Ectodermal cell (in vitro differentiated cells): Measurements from ENCODE around the gene KIRREL1.

ENCODE experiments used
- H3K27ac ChIP-seq: 2 replicates; pipeline ENCODE4 v1.7.0; 2013; ENCODE audit warnings: mild to moderate bottlenecking, low read depth, low read length; ENCODE audit not compliant: insufficient read depth, poor library complexity, severe bottlenecking
- H3K27me3 ChIP-seq: 2 replicates; pipeline ENCODE4 v1.7.0; 2013; ENCODE audit warnings: mild to moderate bottlenecking, low read length; ENCODE audit not compliant: insufficient read depth, control insufficient read depth, poor library complexity, severe bottlenecking
- H3K36me3 ChIP-seq: one replicate; pipeline ENCODE4 v1.7.0; 2013; ENCODE audit warnings: low read length; ENCODE audit not compliant: control insufficient read depth, insufficient read depth
- H3K4me1 ChIP-seq: one replicate; pipeline ENCODE4 v1.7.0; 2013; ENCODE audit warnings: low read length; ENCODE audit not compliant: control insufficient read depth, insufficient read depth
- H3K4me3 ChIP-seq: 2 replicates; pipeline ENCODE4 v1.7.0; 2013; ENCODE audit warnings: low read depth, low read length, control low read depth; ENCODE audit not compliant: insufficient read depth
- H3K9me3 ChIP-seq: 2 replicates; pipeline ENCODE4 v1.7.0; 2013; ENCODE audit warnings: mild to moderate bottlenecking, low read length, moderate library complexity; ENCODE audit not compliant: control insufficient read depth
- WGBS, 2 experiments: methylation state at CpG; one replicate each; pipeline ENCODE4 v1.1.7; 2013; ENCODE audit warnings: missing lambda C conversion rate in 2 of 2; 5-methylcytosine and 5-hydroxymethylcytosine counted together

Gene KIRREL1

DNA sequence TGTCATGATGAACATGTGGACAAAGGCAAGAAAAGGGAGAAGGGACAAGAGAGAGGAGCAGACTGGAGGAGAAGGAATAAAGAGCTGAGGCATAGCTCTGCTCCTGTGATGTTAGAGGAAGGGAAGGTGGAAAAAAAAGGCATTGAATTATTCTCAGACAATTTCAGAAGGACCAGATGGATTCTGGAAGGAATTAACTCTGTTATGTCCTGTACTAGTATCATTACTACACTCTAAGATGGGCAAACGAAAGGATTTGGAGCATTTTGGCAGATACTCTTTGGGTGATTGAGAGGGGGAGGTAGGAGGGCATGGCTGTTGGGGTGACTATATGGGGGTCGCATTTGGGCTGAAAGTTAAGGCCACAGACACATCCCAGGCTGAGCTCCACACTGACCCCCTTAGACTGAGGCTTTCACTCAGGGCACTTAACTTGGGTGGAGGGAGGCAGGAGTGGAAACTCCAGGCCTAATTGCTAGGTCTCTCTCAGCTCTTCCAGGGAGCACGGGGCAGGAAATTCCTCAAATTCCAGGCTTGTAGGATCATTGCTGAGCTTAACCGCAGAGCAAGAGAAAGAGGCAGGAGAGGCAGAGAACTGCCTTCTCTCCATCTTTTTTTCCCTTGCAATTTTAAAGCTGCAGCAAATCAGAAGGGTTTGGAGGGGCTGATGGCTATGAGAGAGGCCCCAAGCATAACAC lies 25.9 kb downstream of the KIRREL1 start:
- H3K36me3 ChIP-seq, result no peaks in the 10 kb centered on the region
- H3K9me3 ChIP-seq, result no peaks in the 10 kb centered on the region
- H3K4me1 ChIP-seq, result peaks cover 81% of the 10 kb centered on the region
- 13 to 15% methylated on average over 4 of the region's 4 CpGs for WGBS, 2 experiments
- H3K27ac ChIP-seq, result peak overlapping the region; percentile 93
- H3K4me3 ChIP-seq, result no peak overlapping the region
- H3K27me3 ChIP-seq, result no peaks in the 10 kb centered on the region

DNA sequence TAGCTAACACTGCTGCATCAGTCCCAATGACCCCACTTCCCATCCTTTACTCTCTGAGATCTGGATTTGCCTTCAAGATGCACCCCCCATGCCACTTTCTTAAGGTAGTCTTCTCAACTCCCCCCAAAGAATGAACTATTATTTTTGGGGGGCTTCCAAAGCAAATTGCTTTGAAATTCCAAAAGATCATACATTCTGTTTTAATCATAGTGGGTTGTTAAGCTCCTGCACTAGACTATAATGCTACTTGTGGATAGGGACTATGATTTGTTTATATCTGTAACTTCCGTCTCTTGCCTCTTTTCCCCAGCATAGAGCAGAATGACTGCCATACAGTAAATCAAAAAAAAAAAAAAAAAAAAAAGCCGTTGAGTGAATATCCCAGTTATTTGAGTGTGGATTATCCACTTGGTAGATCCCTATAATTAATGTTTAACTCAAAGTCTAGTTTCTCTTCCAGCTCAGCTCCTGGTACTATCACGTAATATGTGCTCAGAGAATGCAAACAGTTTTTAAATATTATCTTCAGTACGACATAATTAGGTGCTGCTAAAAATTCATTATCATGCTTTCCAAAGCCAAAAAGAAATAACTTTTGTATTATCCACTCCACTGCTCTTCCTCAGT lies 26.9 kb downstream of the KIRREL1 start:
- H3K4me3 ChIP-seq, result no peak overlapping the region
- WGBS, 2 experiments, result 90 to 94% methylated on average over 2 of the region's 4 CpGs

DNA sequence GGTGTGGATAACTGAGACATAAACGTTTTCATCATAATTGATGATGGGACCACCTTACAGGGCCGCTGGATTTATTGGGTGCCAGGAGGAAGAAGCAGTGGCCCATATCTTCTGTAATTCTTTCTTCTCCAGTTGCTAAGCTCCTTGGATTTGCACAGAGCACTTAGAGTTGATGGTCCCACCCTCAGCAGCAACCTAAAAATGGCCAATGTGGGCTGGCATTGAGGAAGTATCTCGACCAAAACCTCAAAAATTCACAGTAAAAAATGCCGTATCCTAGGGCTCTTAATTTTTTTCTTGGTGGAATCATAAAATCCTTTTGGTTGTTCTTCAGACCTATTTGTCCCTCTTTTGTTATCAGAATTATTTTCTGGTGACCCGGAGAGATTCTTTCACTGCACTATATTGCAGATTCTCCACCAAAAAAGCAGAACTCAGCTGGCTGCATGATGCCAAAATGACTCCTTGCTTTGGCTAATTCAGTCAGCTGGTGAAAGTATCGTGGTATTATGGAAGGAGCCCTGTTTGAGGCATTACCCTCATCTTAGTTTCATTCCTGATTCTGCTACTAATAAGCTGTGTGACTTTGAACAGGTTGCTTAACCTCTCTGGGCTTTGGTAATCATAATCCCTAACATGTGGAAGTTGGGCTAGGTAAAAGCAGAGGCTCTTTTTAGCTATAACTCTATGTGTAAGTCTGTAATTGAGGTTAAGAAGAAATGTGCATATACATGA lies 27.6 kb downstream of the KIRREL1 start:
- Histone ChIP-seq H3K4me1 (peaks cover 86% of the 10 kb centered on the region), H3K27me3 (no peaks in the 10 kb centered on the region), H3K4me3 (no peak overlapping the region), H3K36me3 (no peaks in the 10 kb centered on the region), H3K9me3 (no peaks in the 10 kb centered on the region), H3K27ac (no peak overlapping the region)
- 68 to 70% methylated on average over 6 of the region's 6 CpGs for WGBS, 2 experiments

More for the DNA sequence above, 26.9 kb downstream of the KIRREL1 start:
- H3K27ac ChIP-seq, result peak overlapping the region; percentile 93
- peaks cover 83% of the 10 kb centered on the region for H3K4me1 ChIP-seq
- H3K9me3 ChIP-seq, result no peaks in the 10 kb centered on the region
- H3K36me3 ChIP-seq, result no peaks in the 10 kb centered on the region
- no peaks in the 10 kb centered on the region for H3K27me3 ChIP-seq

- WGBS, 2 experiments, result 85 to 87% methylated on average over 2 of the region's 2 CpGs
- H3K4me1 ChIP-seq, result peaks cover 83% of the 10 kb centered on the region
- H3K27ac ChIP-seq, result no peak overlapping the region
- H3K27me3 ChIP-seq, result no peaks in the 10 kb centered on the region
- H3K9me3 ChIP-seq, result no peaks in the 10 kb centered on the region
- no peak overlapping the region for H3K4me3 ChIP-seq
- no peaks in the 10 kb centered on the region for H3K36me3 ChIP-seq
These were observed 28.3 kb downstream of the KIRREL1 start for GRCh38 chr1:158021721-158022120.

DNA sequence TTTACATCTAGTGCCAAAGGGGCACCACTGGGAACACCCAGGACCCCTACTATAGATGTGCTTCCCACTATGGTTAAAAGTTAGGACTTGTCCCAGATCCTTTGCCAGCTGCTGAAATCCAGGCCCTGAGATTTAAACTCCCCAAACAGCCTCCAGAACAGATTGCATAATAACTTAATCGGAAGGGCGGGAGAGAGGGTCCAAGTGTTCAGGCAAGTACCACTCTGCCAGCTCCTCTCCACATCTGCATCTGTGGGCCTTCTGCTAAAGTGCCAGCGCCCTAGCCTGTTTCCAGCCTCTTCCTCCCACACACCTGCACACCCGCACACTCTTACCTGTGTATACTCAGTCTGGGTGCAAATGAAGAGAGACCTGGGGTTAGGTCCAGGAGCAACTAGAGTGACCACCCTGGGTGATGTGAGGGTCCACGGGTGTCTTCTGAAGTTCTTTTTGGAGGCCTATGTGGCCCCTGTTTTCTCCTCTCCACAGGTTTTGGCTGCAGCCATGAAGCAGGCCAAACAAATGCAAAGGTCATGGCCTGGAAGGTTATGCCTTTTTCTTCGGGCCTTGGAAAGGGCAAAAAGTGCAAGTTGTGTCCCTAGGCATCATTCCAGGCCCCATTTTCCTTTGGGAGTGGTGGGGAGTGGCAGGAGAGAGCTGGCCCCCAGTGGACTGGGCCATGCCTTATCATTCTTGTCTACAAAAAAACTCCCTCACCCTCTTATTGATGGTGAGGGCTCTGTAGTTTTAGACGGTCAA lies 29.3 kb downstream of the KIRREL1 start:
- WGBS, 2 experiments, result 73 to 75% methylated on average over 7 of the region's 7 CpGs
- no peaks in the 10 kb centered on the region for H3K9me3 ChIP-seq
- H3K36me3 ChIP-seq, result no peaks in the 10 kb centered on the region
- peaks cover 75% of the 10 kb centered on the region for H3K4me1 ChIP-seq
- no peaks in the 10 kb centered on the region for H3K27me3 ChIP-seq
- H3K27ac ChIP-seq, result no peak overlapping the region
- H3K4me3 ChIP-seq, result no peak overlapping the region

- 88 to 89% methylated on average over 7 of the region's 7 CpGs for WGBS, 2 experiments
- Histone ChIP-seq H3K4me1 (peaks cover 55% of the 10 kb centered on the region), H3K27ac (peak overlapping the region; percentile 11), H3K36me3 (no peaks in the 10 kb centered on the region), H3K9me3 (no peaks in the 10 kb centered on the region), H3K27me3 (no peaks in the 10 kb centered on the region), H3K4me3 (no peak overlapping the region)
These were observed 31.3 kb downstream of the KIRREL1 start for GRCh38 chr1:158024737-158025136.

- WGBS, 2 experiments, result 67 to 68% methylated on average over 6 of the region's 6 CpGs
- no peaks in the 10 kb centered on the region for H3K9me3 ChIP-seq
- no peaks in the 10 kb centered on the region for H3K27me3 ChIP-seq
- H3K4me3 ChIP-seq, result no peak overlapping the region
- H3K27ac ChIP-seq, result peak overlapping the region; percentile 53
- H3K36me3 ChIP-seq, result no peaks in the 10 kb centered on the region
- H3K4me1 ChIP-seq, result peaks cover 46% of the 10 kb centered on the region
These were observed 32.3 kb downstream of the KIRREL1 start for GRCh38 chr1:158025576-158026230.

DNA sequence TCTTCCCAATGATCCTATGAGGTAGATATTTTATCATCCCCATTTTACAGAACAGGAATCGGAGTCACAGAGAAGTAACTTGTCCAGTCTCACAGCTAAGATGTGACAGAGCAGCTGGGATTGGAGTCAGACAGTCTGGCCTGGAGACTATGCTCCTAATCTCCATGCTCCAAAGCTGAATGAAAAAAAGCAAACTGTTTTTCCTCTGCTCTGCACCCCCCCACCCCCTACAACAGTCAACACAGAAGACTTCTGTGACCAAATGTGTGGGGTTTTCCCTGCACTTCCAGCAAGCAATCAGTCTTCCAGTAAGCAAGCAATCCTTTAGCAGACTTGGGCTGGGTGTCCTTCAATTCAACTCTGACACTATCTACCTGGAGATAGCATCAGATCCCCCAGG lies 33.2 kb downstream of the KIRREL1 start:
- no peaks in the 10 kb centered on the region for H3K27me3 ChIP-seq
- no peaks in the 10 kb centered on the region for H3K36me3 ChIP-seq
- peaks cover 37% of the 10 kb centered on the region for H3K4me1 ChIP-seq
- 100% methylated on average over 1 of the region's 1 CpG for WGBS, 2 experiments
- no peak overlapping the region for H3K4me3 ChIP-seq
- H3K9me3 ChIP-seq, result no peaks in the 10 kb centered on the region
- H3K27ac ChIP-seq, result no peak overlapping the region

DNA sequence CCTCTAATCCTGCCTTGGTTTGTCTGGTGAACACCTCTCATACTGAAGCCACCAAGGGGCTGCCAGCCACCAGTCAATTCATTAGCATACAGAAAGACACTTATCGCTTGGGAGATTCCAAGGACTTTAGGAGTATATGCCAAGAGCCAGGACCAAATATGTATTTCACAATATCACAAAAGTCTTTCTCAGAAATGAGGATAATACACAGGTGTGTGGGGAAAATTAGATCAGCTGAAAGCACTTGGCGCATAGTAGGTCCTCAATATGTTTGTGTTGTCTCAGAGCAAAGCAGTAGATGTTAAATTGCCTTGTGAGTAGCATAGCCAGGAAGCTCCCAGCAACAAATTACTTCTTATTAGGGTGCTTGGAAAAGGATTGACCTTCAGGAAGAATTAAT lies 34.1 kb downstream of the KIRREL1 start:
- no peaks in the 10 kb centered on the region for H3K36me3 ChIP-seq
- no peaks in the 10 kb centered on the region for H3K27me3 ChIP-seq
- no peak overlapping the region for H3K27ac ChIP-seq
- 100% methylated on average over 2 of the region's 2 CpGs for WGBS, 2 experiments
- H3K4me3 ChIP-seq, result no peak overlapping the region
- no peaks in the 10 kb centered on the region for H3K9me3 ChIP-seq
- peaks cover 33% of the 10 kb centered on the region for H3K4me1 ChIP-seq
